T1000 (cell line): ENCODE data around the gene OR11H7.
A peak's percentile ranks its signal among the peaks of the same experiment; 100 is the strongest.
"Not testable (repeated sequence)": the region's sequence is repeated elsewhere in the genome, so short reads cannot be mapped to it uniquely, and the experiment has no call there.

ENCODE experiments used
- DNase-seq: peaks from one replicate; lab custom pipeline; 2025; ENCODE audit warnings: mixed read lengths; lab: John Stamatoyannopoulos, UW

Gene OR11H7

DNA sequence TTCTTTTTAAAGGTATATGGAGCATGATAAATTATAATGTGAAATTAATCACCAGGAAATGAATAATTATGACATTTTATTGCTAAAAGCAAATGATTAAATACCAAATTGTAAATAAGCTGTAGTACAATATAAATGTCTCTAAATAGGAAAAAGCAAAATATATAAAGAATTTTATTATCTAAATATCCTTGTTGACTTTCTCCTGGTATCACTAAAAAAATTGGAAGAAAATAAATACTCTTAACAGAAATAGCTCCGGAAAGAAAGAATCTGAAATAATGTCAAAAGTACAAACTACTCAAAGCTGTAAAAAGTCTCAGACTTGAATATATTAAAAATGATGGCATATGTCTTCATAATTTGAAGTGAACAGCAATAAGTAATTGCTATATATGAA lies at the start of gene OR11H7:
TSS of gene OR11H7 (plus strand) at position 301 of the 400 bp plus-strand sequence.
- no peak for DNase-seq

DNA sequence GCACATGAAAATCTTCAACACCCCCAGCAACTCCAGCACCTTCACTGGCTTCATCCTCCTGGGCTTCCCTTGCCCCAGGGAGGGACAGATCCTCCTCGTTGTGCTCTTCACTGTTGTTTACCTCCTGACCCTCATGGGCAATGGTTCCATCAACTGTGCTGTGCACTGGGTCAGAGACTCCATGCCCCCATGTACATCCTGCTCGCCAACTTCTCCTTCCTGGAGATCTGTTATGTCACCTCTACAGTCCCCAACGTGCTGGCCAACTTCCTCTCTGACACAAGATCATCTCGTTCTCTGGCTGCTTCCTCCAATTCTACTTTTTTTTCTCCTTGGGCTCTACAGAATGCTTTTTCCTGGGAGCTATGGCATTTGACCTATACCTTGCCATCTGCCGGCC lies 49.6 kb upstream of the OR11H7 start:
- DNase-seq, result no peak

GRCh38 chr14:20179880-20180279 lies 48.9 kb upstream of the OR11H7 start:
- no peak for DNase-seq

GRCh38 chr14:20180486-20180885 lies 48.3 kb upstream of the OR11H7 start:
- no peak for DNase-seq

DNA sequence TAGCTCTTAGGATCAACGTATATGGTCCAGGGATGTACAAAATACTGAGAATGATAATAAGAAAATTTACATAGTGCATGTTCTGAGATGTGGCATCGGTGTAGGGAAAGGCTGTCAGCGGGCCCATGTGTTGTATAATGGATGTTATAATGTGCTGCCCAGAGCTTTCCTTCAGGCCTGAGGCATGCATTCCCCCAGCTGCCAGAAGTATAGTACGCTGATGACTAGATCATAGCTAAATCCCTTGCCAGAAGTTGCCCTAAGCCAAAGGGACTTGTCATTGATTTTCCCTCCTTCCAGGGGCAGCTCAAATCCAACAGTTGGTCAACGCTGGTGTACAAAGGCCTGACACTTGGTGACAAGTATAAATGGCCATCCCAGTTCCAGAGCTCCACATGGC lies 44.6 kb upstream of the OR11H7 start:
- no peak for DNase-seq

DNA sequence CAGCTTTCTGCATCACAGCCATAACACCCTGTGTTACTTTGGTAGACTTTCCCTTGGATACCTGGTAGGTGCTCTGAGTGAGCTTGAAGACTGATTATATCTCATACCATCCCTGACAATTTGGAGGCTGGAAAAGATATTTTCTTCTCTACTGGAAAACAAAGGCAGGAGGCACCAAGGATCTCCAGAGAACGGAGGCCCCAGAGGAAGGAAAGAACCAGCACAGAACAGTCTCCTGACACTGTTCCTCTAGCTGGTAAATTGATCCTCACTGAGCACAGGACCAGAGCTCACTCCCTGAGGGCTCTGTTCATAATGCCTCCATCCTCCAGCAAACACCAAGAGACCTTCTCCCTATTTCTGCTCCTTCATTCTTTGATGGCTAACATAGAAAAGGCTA lies 38.2 kb upstream of the OR11H7 start, which contains the start of gene OR11G2:
TSS of gene OR11G2 (plus strand) at position 301 of the 400 bp plus-strand sequence. CDS start 6,542 bp downstream, outside the sequence.
- DNase-seq, result no peak

GRCh38 chr14:20191396-20191795 lies 37.4 kb upstream of the OR11H7 start:
- no peak for DNase-seq

GRCh38 chr14:20194101-20194500 lies 34.7 kb upstream of the OR11H7 start:
- DNase-seq, result no peak

DNA sequence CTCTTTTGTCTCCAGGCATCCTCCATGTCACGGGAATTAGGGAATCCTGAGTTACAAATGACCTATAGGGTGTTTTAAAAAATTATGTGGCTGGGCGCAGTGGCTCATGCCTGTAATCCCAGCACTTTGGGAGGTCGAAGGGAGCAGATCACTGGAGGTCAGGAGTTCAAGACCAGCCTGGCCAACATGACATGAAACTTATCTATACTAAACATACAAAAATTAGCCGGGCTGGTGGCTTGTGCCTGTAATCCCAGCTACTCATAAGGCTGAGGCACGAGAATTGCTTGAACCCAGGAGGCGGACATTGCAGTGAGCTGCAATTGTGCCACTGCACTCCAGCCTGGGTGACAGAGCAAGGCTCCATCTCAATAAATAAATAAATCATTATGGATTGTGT lies 33.6 kb upstream of the OR11H7 start:
- DNase-seq, result not testable (repeated sequence)

GRCh38 chr14:20195911-20196310 lies 32.9 kb upstream of the OR11H7 start:
- DNase-seq, result no peak

GRCh38 chr14:20197459-20197858 lies 31.3 kb upstream of the OR11H7 start:
- DNase-seq, result no peak

DNA sequence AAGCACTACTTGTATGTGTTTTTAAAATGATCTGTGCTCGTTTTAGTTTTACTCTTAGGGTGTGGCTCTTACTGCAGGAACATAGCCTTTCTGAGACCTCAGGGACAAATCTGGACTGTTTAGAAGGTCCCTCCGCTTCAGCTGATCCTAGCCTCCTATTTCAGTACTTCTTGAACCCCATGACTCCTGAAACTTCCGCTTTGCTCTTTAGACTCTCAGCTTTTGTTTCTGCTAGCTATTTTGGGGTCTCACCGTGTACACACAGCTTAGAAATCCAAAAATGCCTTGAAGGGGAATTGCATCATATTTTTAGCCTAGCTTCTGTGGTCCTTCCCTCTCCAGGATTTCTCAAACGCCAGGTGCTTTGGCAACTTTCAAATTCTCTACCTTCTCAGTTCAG lies 29.8 kb upstream of the OR11H7 start:
- DNase-seq, result no peak

DNA sequence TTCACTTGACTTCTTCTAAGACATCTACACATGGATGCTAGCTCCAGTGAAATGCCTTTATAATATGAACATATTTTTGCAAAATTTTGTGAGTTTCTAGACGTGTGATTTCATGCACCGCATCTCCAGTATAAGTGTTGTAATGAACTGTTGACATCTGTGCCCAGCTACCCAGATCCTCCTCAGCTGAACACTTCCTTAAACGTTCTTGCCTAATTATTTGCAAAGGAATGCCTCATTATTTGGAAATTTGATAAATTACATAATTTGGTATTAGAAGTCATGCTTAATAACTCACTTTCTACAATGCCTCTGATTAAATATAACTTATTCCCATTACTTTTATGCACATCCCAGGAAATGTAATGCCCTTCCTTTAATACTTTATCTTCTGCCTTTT lies 24.1 kb upstream of the OR11H7 start:
- no peak for DNase-seq

DNA sequence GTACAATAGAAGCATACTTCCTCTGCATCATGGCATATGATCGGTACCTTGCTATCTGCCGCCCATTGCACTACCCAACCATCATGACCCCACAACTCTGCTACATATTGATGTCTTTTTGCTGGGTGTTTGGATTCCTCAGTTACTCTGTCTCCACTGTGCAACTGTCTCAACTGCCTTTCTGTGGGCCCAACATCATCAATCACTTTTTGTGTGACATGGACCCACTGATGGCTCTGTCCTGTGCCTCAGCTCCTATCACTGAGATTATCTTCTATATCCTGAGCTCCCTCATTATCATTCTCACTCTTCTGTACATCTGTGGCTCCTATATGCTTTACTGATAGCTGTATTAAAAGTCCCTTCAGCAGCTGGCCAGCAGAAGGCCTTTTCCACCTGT lies 19.2 kb upstream of the OR11H7 start:
- no peak for DNase-seq

DNA sequence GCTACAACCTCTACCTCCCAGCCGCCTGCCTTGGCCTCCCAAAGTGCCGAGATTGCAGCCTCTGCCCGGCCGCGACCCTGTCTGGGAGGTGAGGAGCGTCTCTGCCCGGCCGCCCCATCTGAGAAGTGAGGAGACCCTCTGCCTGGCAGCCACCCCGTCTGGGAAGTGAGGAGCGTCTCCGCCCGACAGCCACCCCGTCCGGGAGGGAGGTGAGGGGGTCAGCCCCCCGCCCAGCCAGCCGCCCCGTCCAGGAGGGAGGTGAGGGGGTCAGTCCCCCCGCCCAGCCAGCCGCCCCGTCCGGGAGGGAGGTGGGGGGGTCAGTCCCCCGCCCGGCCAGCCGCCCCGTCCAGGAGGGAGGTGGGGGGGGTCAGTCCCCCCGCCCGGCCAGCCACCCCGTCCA lies 16.4 kb upstream of the OR11H7 start:
- not testable (repeated sequence) for DNase-seq

DNA sequence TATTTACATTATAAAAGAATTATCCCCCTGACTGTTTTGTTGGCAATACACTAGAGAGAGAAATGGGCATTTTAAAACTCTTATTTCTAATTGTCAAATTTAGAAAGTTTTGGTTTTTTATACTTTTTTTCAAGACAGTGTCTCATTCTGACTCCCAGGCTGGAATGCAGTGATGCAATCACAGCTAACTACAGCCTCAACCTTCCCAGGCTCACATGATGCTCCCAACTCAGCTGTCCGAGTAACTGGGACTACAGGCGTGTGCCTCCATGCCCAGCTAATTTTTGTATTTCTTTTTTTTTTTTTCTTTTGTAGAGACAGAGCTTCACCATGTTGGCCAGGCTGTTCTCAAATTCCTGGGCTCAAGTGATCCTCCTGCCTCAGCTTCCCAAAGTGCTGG lies 13.6 kb upstream of the OR11H7 start:
- DNase-seq, result no peak

- no peak for DNase-seq
These were observed 9.7 kb upstream of the OR11H7 start for GRCh38 chr14:20219033-20219432.

DNA sequence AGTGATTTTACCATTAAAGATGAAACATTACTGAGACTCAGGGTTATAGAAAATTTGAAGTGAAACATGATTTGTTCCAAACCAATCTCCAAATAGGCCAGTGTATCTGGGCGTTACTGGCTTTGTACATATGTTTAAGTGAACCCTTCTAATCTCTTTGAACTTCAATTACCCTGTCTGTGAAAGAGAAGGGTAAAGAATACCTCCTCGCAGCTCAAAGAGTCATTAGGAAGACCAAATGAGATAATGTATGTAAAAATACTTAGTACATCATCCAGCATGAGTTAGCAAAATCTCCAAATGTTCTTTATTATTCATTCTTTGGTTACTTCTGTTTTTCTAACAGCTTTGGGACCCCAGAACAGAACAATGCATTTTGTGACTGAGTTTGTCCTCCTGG lies 5.4 kb upstream of the OR11H7 start, which contains the start of gene OR11H6:
TSS of gene OR11H6 (plus strand) at position 301 of the 400 bp plus-strand sequence. CDS start at position 301, 0 bp downstream.
- DNase-seq, result no peak

- not testable (repeated sequence) for DNase-seq
These were observed 6.6 kb downstream of the OR11H7 start for GRCh38 chr14:20235415-20235814.

DNA sequence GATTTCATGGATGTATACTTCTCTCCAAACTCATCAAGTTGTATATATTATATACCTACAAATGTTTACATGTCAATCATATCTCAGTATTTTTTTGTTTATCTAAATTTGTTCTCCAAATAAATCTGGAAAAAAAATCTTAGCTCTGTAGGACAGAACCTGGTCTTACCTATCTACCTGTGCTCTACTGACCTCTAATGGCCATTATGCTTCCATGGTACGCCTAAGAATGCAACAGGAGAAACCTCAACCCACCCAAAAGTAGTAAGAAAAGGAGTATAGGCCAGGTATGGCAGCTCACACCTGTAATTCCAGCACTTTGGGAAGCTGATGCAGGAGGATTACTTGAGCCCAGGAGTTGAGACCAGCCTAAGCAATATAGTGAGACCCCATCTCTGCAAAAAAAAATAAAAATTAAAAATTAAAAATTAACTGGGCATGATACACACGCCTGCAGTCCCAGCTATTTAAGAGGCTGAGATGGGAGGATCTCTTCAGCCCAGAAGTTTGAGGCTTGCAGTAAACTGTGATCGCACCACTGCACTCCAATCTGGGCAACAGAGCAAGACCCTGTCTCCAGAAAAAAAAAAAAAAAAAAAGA lies 19.0 kb downstream of the OR11H7 start:
- DNase-seq, result no peak

GRCh38 chr14:20262642-20263128 lies 33.9 kb downstream of the OR11H7 start:
- DNase-seq, result peak; percentile 64

DNA sequence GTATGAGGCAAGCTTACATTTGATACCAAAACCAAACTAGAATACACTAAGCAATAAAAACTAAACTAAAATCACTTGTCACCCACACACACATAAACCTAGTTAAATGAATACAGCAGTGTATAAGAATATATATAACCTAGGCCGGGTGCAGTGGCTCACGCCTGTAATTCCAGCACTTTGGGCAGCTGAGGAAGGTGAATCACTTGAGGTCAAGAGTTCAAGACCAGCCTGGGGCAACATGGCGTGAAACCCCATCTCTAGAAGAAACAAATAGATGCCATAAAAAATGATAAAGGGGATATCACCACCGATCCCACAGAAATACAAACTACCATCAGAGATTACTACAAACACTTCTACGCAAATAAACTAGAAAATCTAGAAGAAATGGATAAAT lies 35.6 kb downstream of the OR11H7 start:
- DNase-seq, result not testable (repeated sequence)

GRCh38 chr14:20274062-20274461 lies 45.3 kb downstream of the OR11H7 start:
- DNase-seq, result no peak

DNA sequence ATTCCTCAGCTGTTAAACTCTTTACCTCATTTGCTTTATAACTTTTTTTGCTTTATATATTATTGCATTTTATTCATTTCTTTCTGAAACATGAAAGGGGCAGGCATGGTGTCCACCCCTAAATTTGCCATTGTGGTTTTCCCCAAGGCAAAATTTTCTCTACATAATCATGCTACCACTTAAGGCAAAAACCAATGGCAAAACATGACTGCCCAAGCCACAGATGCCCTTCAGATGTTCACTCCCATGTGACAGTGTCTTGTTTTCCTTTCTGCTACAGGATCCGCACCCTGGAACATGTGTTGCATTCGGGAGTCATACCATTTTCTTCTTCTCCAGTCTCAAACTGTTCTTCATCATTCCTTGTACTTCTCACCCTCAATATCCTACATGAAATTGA lies 48.6 kb downstream of the OR11H7 start:
- DNase-seq, result no peak
